Measurements from ENCODE around the gene SPINT3. TPM values are rescaled to one million over a fixed set of nuclear protein-coding genes. Genes with fewer than 3 reads are reported as not detected.

The SPINT3 gene
- total and polyA plus RNA-seq, 10 of the 15 experiments (the other 5 are each of a cell fraction or from before 2014, with no cell fraction given), result not detected

DNA sequence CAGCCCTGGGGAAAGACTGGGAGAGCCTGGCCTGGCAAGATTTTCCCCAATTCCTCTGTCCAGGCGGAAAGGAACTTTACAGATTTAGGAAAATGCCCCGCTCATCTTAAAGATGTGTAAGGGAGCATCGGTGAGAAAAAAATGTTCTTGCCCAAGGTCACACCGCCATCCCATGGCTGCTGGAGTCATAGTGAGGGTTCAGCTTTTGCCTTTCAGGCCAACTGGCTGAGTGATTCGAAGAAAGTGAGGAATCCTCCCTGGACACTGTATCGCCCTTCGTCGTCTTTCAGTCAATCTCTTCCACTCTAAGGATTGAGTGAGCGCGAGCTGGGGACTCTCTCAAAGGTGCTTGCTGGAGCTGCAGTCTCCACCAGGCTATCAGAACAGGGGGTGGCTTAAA lies 44.5 kb downstream of the SPINT3 start:
- no peak for DNase-seq (ENCODE audit: low read depth, low spot score)
- BruUV-seq (replicated peaks), result no TSS peak
- intact Hi-C loops (cut with micrococcal nuclease; ENCODE audit: unreplicated experiment), result no loop called here

DNA sequence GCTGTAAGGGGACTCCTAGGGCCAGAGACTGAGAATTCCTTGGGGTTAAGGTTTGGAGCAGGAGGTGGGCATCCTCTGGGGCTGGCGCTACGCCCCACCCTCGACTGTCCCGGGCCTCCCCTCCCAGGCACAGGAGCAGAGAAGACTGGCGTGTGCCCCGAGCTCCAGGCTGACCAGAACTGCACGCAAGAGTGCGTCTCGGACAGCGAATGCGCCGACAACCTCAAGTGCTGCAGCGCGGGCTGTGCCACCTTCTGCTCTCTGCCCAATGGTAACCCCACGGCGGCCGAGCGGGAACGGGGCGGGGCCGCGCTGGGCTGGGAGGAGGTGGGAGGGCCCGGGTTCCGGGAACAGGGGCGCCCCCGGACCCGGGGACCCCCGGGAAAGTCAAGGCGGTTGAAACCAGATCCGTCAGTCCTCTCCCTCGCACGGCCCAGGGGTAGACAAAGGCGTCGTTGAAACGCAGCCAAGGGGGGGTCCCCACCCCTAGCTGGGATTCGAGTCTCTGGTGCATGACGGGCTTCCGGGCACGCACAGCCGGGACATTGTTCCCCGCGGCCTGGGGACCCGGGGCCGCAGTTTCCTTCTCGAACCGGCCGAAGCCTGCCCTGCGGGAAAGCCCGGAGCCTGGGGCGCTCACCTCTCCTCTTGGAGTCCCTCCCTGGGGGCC lies 45.0 kb downstream of the SPINT3 start:
- H3K9ac ChIP-seq (ENCODE audit: control insufficient read depth, insufficient read depth, low read length), result no peak overlapping the region
- peak overlapping the region; percentile 77 for H3K4me2 ChIP-seq (ENCODE audit: control insufficient read depth, insufficient read depth)
- no peak overlapping the region; the same call in 1 of the 2 replicates for H2AFZ ChIP-seq (ENCODE audit: control insufficient read depth, low read depth, low read length)
- no TSS peak for BruUV-seq (replicated peaks)
- H3K4me3 ChIP-seq, result peak overlapping the region; percentile 12; the same call in 1 of the 2 replicates
- peak; percentile 87 for ATAC-seq
- H3K36me3 ChIP-seq (ENCODE audit: control insufficient read depth in 2 of 2, insufficient read depth in 2 of 2, low read length in 1 of 2), result no peaks in the 10 kb centered on the region
- H4K20me1 ChIP-seq (ENCODE audit: control insufficient read depth, insufficient read depth), result no peaks in the 10 kb centered on the region
- intact Hi-C loops (cut with micrococcal nuclease; ENCODE audit: unreplicated experiment) (no loop called here), in situ Hi-C loops (cut with MboI) (no loop called here)
- ChIA-PET CTCF (no interaction called here), POLR2A (no interaction called here), RAD21 (ENCODE audit: unreplicated experiment) (interaction anchor here (0.6 kb wide), 1 partner anchor 273 kb away, joined by 4 read pairs; no protein-coding TSS in a partner anchor), SMC1A (ENCODE audit: uncharacterized antibody, unreplicated experiment) (no interaction called here)
- no peak for DNase-seq (ENCODE audit: low read depth, low spot score)
- H3K27ac ChIP-seq (ENCODE audit: control insufficient read depth, insufficient read depth), result no peak overlapping the region
- FAIRE-seq, result no peak
- H3K4me1 ChIP-seq (ENCODE audit: control insufficient read depth, insufficient read depth, low read length), result peaks cover 7% of the 10 kb centered on the region
- no peaks in the 10 kb centered on the region for H3K79me2 ChIP-seq (ENCODE audit: control insufficient read depth, insufficient read depth, low read length)
- H3K9me3 ChIP-seq (replicated peaks; ENCODE audit: control insufficient read depth, insufficient read depth, low read length), result no peaks in the 10 kb centered on the region
- 1% methylated on average over 40 of the region's 50 CpGs for WGBS (ENCODE audit: insufficient coverage, insufficient replicate concordance, low lambda C conversion rate, missing lambda C conversion rate)
- peaks cover 7 to 27% of the 10 kb centered on the region in 2 experiments for H3K27me3 ChIP-seq (replicated peaks in 1 of 2; ENCODE audit: control insufficient read depth in 2 of 2, insufficient read depth in 2 of 2, low read length in 1 of 2)
- TF ChIP-seq KLF5 (IDR thresholded peaks at IDR 0.05; ENCODE audit: partially characterized antibody), result no peak
- no peak for TF ChIP-seq LARP7 (IDR thresholded peaks at IDR 0.05)
- TF ChIP-seq, protein P1, sequence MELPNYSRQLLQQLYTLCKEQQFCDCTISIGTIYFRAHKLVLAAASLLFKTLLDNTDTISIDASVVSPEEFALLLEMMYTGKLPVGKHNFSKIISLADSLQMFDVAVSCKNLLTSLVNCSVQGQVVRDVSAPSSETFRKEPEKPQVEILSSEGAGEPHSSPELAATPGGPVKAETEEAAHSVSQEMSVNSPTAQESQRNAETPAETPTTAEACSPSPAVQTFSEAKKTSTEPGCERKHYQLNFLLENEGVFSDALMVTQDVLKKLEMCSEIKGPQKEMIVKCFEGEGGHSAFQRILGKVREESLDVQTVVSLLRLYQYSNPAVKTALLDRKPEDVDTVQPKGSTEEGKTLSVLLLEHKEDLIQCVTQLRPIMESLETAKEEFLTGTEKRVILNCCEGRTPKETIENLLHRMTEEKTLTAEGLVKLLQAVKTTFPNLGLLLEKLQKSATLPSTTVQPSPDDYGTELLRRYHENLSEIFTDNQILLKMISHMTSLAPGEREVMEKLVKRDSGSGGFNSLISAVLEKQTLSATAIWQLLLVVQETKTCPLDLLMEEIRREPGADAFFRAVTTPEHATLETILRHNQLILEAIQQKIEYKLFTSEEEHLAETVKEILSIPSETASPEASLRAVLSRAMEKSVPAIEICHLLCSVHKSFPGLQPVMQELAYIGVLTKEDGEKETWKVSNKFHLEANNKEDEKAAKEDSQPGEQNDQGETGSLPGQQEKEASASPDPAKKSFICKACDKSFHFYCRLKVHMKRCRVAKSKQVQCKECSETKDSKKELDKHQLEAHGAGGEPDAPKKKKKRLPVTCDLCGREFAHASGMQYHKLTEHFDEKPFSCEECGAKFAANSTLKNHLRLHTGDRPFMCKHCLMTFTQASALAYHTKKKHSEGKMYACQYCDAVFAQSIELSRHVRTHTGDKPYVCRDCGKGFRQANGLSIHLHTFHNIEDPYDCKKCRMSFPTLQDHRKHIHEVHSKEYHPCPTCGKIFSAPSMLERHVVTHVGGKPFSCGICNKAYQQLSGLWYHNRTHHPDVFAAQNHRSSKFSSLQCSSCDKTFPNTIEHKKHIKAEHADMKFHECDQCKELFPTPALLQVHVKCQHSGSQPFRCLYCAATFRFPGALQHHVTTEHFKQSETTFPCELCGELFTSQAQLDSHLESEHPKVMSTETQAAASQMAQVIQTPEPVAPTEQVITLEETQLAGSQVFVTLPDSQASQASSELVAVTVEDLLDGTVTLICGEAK (IDR thresholded peaks at IDR 0.05; ENCODE audit: borderline replicate concordance), result no peak
- TF ChIP-seq SREBF2 (IDR thresholded peaks at IDR 0.05; ENCODE audit: low read length), result no peak
- peak; percentile 59 for TF ChIP-seq IKZF1 (conservative IDR thresholded peaks at IDR 0.05)
- TF ChIP-seq SUZ12 (IDR thresholded peaks at IDR 0.05; ENCODE audit: unreplicated experiment), result no peak
- no peak for TF ChIP-seq SIX5 (IDR thresholded peaks at IDR 0.05; ENCODE audit: low read depth, low read length, severe bottlenecking)
- peak; percentile 34 to 53; a peak in 2 of 4 replicates for TF ChIP-seq IKZF2 (IDR thresholded peaks at IDR 0.05)

More for the DNA sequence above, 44.5 kb downstream of the SPINT3 start:
- H3K27me3 ChIP-seq (replicated peaks in 1 of 2; ENCODE audit: control insufficient read depth in 2 of 2, insufficient read depth in 2 of 2, low read length in 1 of 2), result peaks cover 7 to 25% of the 10 kb centered on the region in 2 experiments
- H3K4me3 ChIP-seq, result no peak overlapping the region
- H3K79me2 ChIP-seq (ENCODE audit: control insufficient read depth, insufficient read depth, low read length), result no peaks in the 10 kb centered on the region
- ChIA-PET RAD21 (ENCODE audit: unreplicated experiment) (no interaction called here), SMC1A (ENCODE audit: uncharacterized antibody, unreplicated experiment) (no interaction called here), POLR2A (no interaction called here), CTCF (no interaction called here)
- WGBS (ENCODE audit: insufficient coverage, insufficient replicate concordance, low lambda C conversion rate, missing lambda C conversion rate), result 55% methylated on average over 10 of the region's 10 CpGs
- no peak overlapping the region for H3K27ac ChIP-seq (ENCODE audit: control insufficient read depth, insufficient read depth)
- in situ Hi-C loops (cut with MboI), result no loop called here
- no peak overlapping the region for H2AFZ ChIP-seq (ENCODE audit: control insufficient read depth, low read depth, low read length)
- no peaks in the 10 kb centered on the region for H3K9me3 ChIP-seq (replicated peaks; ENCODE audit: control insufficient read depth, insufficient read depth, low read length)
- H3K4me1 ChIP-seq (ENCODE audit: control insufficient read depth, insufficient read depth, low read length), result peaks cover 7% of the 10 kb centered on the region
- FAIRE-seq, result no peak
- H3K36me3 ChIP-seq (ENCODE audit: control insufficient read depth in 2 of 2, insufficient read depth in 2 of 2, low read length in 1 of 2), result no peaks in the 10 kb centered on the region
- H4K20me1 ChIP-seq (ENCODE audit: control insufficient read depth, insufficient read depth), result no peaks in the 10 kb centered on the region
- TF ChIP-seq, protein P2, sequence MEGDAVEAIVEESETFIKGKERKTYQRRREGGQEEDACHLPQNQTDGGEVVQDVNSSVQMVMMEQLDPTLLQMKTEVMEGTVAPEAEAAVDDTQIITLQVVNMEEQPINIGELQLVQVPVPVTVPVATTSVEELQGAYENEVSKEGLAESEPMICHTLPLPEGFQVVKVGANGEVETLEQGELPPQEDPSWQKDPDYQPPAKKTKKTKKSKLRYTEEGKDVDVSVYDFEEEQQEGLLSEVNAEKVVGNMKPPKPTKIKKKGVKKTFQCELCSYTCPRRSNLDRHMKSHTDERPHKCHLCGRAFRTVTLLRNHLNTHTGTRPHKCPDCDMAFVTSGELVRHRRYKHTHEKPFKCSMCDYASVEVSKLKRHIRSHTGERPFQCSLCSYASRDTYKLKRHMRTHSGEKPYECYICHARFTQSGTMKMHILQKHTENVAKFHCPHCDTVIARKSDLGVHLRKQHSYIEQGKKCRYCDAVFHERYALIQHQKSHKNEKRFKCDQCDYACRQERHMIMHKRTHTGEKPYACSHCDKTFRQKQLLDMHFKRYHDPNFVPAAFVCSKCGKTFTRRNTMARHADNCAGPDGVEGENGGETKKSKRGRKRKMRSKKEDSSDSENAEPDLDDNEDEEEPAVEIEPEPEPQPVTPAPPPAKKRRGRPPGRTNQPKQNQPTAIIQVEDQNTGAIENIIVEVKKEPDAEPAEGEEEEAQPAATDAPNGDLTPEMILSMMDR (IDR thresholded peaks at IDR 0.05 in 2 of 3, conservative IDR thresholded peaks at IDR 0.05 in 1 of 3; ENCODE audit: control insufficient read depth in 2 of 3, extremely low read depth in 1 of 3, insufficient read depth in 1 of 3, low read depth in 3 of 3, low read length in 3 of 3), result peak in 2 of 3 experiments; percentile 10 to 17; a peak in 2 of 6 replicates
- no peak for TF ChIP-seq SREBF1 (IDR thresholded peaks at IDR 0.05; ENCODE audit: low read length)
- H3K9ac ChIP-seq (ENCODE audit: control insufficient read depth, insufficient read depth, low read length), result no peak overlapping the region
- peak; percentile 45 for ATAC-seq
- no peak overlapping the region; the same call in 1 of the 2 replicates for H3K4me2 ChIP-seq (ENCODE audit: control insufficient read depth, insufficient read depth)

Measured in GM12878 (cell line).